Hepatocyte (in vitro differentiated cells): ENCODE results near the gene VPS13D.

Experiments
- CTCF ChIP-seq: fragments of 200-600 bp; sonication (generic); IDR thresholded peaks from 2 replicates; pipeline ENCODE4 v1.5.1; 2016; ENCODE audit warnings: antibody characterized with exemption, mild to moderate bottlenecking; ENCODE audit not compliant: poor library complexity
- EZH2 ChIP-seq: fragments of 200-600 bp; sonication (generic); IDR thresholded peaks from 2 replicates; pipeline ENCODE4 v1.6.1; 2016; ENCODE audit warnings: antibody characterized with exemption, mild to moderate bottlenecking, borderline replicate concordance

GRCh38 chr1:12206238-12206637, 23.6 kb upstream of the VPS13D start:
- no peak for TF ChIP-seq CTCF
- no peak for TF ChIP-seq EZH2
